GM12878 (cell line): Measurements from ENCODE around the gene B4GALNT2. TPM values are rescaled to one million over a fixed set of nuclear protein-coding genes. Genes with fewer than 3 reads are reported as not detected.
A peak's percentile ranks its signal among the peaks of the same experiment; 100 is the strongest.

ENCODE experiments used
- ATF7 ChIP-seq: fragments of 450-650 bp; IDR thresholded peaks from 2 replicates; pipeline ENCODE4 v1.6.1; 2016; ENCODE audit warnings: low read depth, mild to moderate bottlenecking
- BCL11A ChIP-seq: IDR thresholded peaks from 2 replicates; pipeline ENCODE4 v1.6.1; 2011; ENCODE audit warnings: low read depth, low read length
- BHLHE40 ChIP-seq, 2 experiments: fragments of 450-650 bp in 1 of 2; IDR thresholded peaks; 2 replicates each; pipeline ENCODE4 v1.6.1; 2011 to 2017; ENCODE audit warnings: low read depth in 2 of 2, borderline replicate concordance in 1 of 2, improper control_type of control experiment in 1 of 2, low read length in 1 of 2, mild to moderate bottlenecking in 1 of 2
- CEBPZ ChIP-seq: fragments of 150-350 bp; IDR thresholded peaks from 2 replicates; pipeline ENCODE4 v1.6.1; 2016; ENCODE audit warnings: low read depth, low read length
- EGR1 ChIP-seq, 2 experiments: IDR thresholded peaks; 1 replicate in 1 of 2; 2 replicates in 1 of 2; pipeline ENCODE4 v1.6.1; 2011 to 2012; ENCODE audit warnings: low read depth in 2 of 2, low read length in 2 of 2, borderline replicate concordance in 1 of 2, mild to moderate bottlenecking in 1 of 2, moderate library complexity in 1 of 2
- ELK1 ChIP-seq: IDR thresholded peaks from 2 replicates; pipeline ENCODE4 v1.6.1; 2012; ENCODE audit warnings: low read depth, low read length, improper control_type of control experiment
- FOXK2 ChIP-seq: fragments of 450-650 bp; IDR thresholded peaks from 2 replicates; pipeline ENCODE4 v1.6.1; 2017; ENCODE audit warnings: mild to moderate bottlenecking, moderate library complexity
- HDAC6 ChIP-seq: fragments of 200-600 bp; sonication (generic); IDR thresholded peaks from one replicate; pipeline ENCODE4 v1.8.0; 2017; ENCODE audit warnings: antibody characterized with exemption; ENCODE audit not compliant: unreplicated experiment
- KAT2A ChIP-seq: conservative IDR thresholded peaks from 2 replicates; pipeline ENCODE4 v1.6.1; 2011; ENCODE audit warnings: low read depth, low read length; ENCODE audit not compliant: control insufficient read depth
- LARP7 ChIP-seq: fragments of 450-650 bp; IDR thresholded peaks from 2 replicates; pipeline ENCODE4 v1.6.1; 2017; ENCODE audit warnings: mild to moderate bottlenecking
- PAX5 ChIP-seq: IDR thresholded peaks from 2 replicates; pipeline ENCODE4 v1.6.1; 2011; ENCODE audit warnings: low read depth, low read length, borderline replicate concordance
- POLR2A ChIP-seq: IDR thresholded peaks from 2 replicates; pipeline ENCODE4 v1.6.1; 2011; ENCODE audit warnings: low read depth, mild to moderate bottlenecking, low read length
- RELA ChIP-seq: fragments of 450-650 bp; IDR thresholded peaks from 2 replicates; pipeline ENCODE4 v1.8.0; 2014; ENCODE audit warnings: borderline replicate concordance; ENCODE audit not compliant: partially characterized antibody
- SP1 ChIP-seq: IDR thresholded peaks from one replicate; pipeline ENCODE4 v1.6.1; 2011; ENCODE audit warnings: low read depth, low read length
- SREBF1 ChIP-seq: IDR thresholded peaks from 2 replicates; pipeline ENCODE4 v1.6.1; 2012; ENCODE audit warnings: mild to moderate bottlenecking, low read length
- TARDBP ChIP-seq: IDR thresholded peaks from 2 replicates; pipeline ENCODE4 v1.6.1; 2016; ENCODE audit warnings: borderline replicate concordance
- ZBED1 ChIP-seq: IDR thresholded peaks from 2 replicates; pipeline ENCODE4 v1.6.1; 2016; ENCODE audit warnings: borderline replicate concordance
- ZBTB4 ChIP-seq: fragments of 450-650 bp; formaldehyde crosslinking; IDR thresholded peaks from 2 replicates; pipeline ENCODE4 v1.4.0; 2022; ENCODE audit warnings: mild to moderate bottlenecking, moderate library complexity
- ZBTB40 ChIP-seq: fragments of 450-650 bp; IDR thresholded peaks from 2 replicates; pipeline ENCODE4 v1.6.1; 2016; ENCODE audit warnings: mild to moderate bottlenecking, moderate library complexity, borderline replicate concordance
- polyA plus RNA-seq, 11 experiments: library from polyadenylated mRNA; depleted of rRNA in 4 of 11; unstranded in 6 of 11; stranded (reverse) in 5 of 11; fragments of >200 nt; fragmentation: Nextera tagmentation in 4 of 11; fragmentation: Illumina TruSeq in 1 of 11; extraction: Ambion mirVana in 4 of 11; extraction: Trizol in 1 of 11; gene quantifications; 1 replicate in 1 of 11; 2 replicates in 10 of 11; pipeline versions ENCODE4 v1.2.1 to v1.2.3, GENCODE V29; 2011 to 2016; ENCODE audit warnings: inconsistent platforms in 2 of 11, missing spikeins in 2 of 11, low read depth in 1 of 11
- total RNA-seq, 4 experiments: library from RNA; depleted of rRNA in 3 of 4; stranded (reverse); fragments of >200 nt in 3 of 4; fragmentation: Illumina TruSeq in 1 of 4; extraction: Trizol in 1 of 4; gene quantifications; 2 replicates each; pipeline versions ENCODE4 v1.2.1 to v1.2.3, GENCODE V29; 2013 to 2021

The B4GALNT2 gene
- total and polyA plus RNA-seq, 10 of the 15 experiments (the other 5 are each of a cell fraction or from before 2014, with no cell fraction given), result not detected

- TF ChIP-seq ZBTB40, result peak; percentile 45; the same call in 1 of the 2 replicates
- peak; percentile 64 for TF ChIP-seq ATF7
- peak; percentile 67 to 88 for TF ChIP-seq BHLHE40 (IDR thresholded peaks at IDR 0.05; ENCODE audit: borderline replicate concordance in 1 of 2, low read depth in 2 of 2, low read length in 1 of 2)
- TF ChIP-seq RELA, result no peak
- TF ChIP-seq BCL11A, result peak; percentile 89
- peak; percentile 1 for TF ChIP-seq SP1
- no peak for TF ChIP-seq FOXK2
- peak; percentile 36 to 94 for TF ChIP-seq EGR1 (IDR thresholded peaks at IDR 0.05; ENCODE audit: borderline replicate concordance in 1 of 2, low read depth in 2 of 2, low read length in 2 of 2)
- TF ChIP-seq LARP7, result no peak; the same call in 1 of the 2 replicates
- TF ChIP-seq ELK1, result no peak
- peak; percentile 99 for TF ChIP-seq PAX5
- no peak for TF ChIP-seq SREBF1
- TF ChIP-seq KAT2A, result no peak
- TF ChIP-seq POLR2A, result peak; percentile 59
- TF ChIP-seq HDAC6, result no peak
- TF ChIP-seq ZBTB4 (CRISPR knock-in tag), result no peak
- TF ChIP-seq ZBED1, result peak; percentile 49; the same call in 1 of the 2 replicates
- no peak for TF ChIP-seq CEBPZ
- TF ChIP-seq TARDBP, result no peak
Measured at GRCh38 chr17:49193513-49194296, 61.1 kb downstream of the B4GALNT2 start (continued).
